Esophagus squamous epithelium (tissue), 5 donors: ENCODE measurements around the gene MAD1L1. TPM values are rescaled to one million over a fixed set of nuclear protein-coding genes. Genes with fewer than 3 reads are reported as not detected.

Source experiments
- DNase-seq: peaks from one replicate; lab custom pipeline; 2025; lab: John Stamatoyannopoulos, UW
- H3K27ac ChIP-seq, 4 donors: fragments of 200-600 bp; sonication (generic); one replicate each; pipeline ENCODE4 v1.5.1; 2016 to 2019; ENCODE audit warnings: mild to moderate bottlenecking in 1 of 4
- H3K27me3 ChIP-seq, 4 donors: fragments of 200-600 bp; sonication (generic); 1 replicate in 3 of 4; 2 replicates in 1 of 4; pipeline versions ENCODE4 v1.5.1 to v1.6.0; 2017 to 2021; ENCODE audit warnings: antibody characterized with exemption in 1 of 4
- H3K36me3 ChIP-seq, 3 donors: fragments of 200-600 bp; sonication (generic); one replicate each; pipeline ENCODE4 v1.5.1; 2016 to 2019
- H3K4me1 ChIP-seq, 3 donors: fragments of 200-600 bp; sonication (generic); one replicate each; pipeline ENCODE4 v1.5.1; 2017 to 2019
- H3K4me3 ChIP-seq, 4 donors: fragments of 200-600 bp; sonication (generic); 1 replicate in 3 of 4; 2 replicates in 1 of 4; pipeline ENCODE4 v1.5.1; 2016 to 2019; ENCODE audit warnings: mild to moderate bottlenecking in 2 of 4, moderate library complexity in 1 of 4
- H3K9me3 ChIP-seq, 3 donors: fragments of 200-600 bp; sonication (generic); one replicate each; pipeline ENCODE4 v1.5.1; 2016 to 2019
- POLR2A ChIP-seq, 4 donors: fragments of 450-650 bp; IDR thresholded peaks; one replicate each; pipeline ENCODE4 v1.6.1; 2017; ENCODE audit warnings: antibody characterized with exemption in 4 of 4, mild to moderate bottlenecking in 4 of 4, moderate library complexity in 3 of 4
- WGBS, 2 donors: methylation state at CpG; one replicate each; pipeline ENCODE4 v1.1.5; 2018; 5-methylcytosine and 5-hydroxymethylcytosine counted together
- intact Hi-C: fragments of 100-400 bp; cut with DNase I; formaldehyde crosslinking; loops from one replicate; pipeline ENCODE4 v1.15.0; 2022
- total RNA-seq, 4 donors: library from RNA; depleted of rRNA; stranded (reverse); fragments of >200 nt; gene quantifications; one replicate each; pipeline ENCODE4 v1.1.0, GENCODE V29; 2016
- TF ChIP-seq, protein P1 (sequence below), 6 experiments: fragments of 450-650 bp in 4 of 6; fragments of 200-600 bp in 2 of 6; sonication (generic) in 2 of 6; IDR thresholded peaks; one replicate each; pipeline ENCODE4 v1.5.1; 2016 to 2019; ENCODE audit warnings: antibody characterized with exemption in 6 of 6, mild to moderate bottlenecking in 4 of 6, moderate library complexity in 4 of 6
- donor health status: DM: yes; HTN: yes; CAD: no.

MAD1L1 gene
- total RNA-seq, 4 donors from 2014 or later, result 16.6 to 40.4 (median 30.2) TPM

DNA sequence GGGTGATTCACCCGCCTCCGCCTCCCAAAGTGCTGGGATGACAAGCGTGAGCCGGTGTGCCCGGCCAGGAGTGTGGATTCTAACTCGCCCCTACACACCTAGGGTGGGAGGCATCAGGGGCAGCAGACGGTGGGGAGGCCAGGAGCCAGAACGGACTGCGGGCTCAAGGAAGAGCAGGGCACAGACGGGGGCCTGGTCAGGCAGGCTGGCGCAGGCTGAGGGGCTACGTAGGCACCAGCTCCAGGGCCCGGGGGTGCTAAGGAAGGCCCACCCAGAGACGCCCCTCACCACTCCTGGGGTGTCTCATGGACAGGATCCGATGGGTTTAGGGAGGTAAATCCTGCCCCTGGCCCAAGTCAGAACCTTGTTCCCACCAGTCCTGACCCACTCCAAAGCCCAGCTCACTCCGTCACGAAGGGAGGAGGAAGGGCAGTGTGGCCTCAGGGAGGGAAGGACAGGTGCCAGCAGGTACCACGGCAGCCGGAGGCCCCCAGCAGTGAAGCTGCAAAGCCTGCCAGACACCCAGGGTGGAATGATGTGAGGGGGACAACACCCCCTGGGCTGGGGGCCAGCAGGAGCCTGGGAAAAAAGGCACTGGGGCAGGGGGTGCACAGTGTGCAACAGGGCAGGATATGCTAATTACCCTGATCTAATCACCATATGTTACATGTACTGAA, 251.4 kb downstream of the MAD1L1 start:
- H3K27ac ChIP-seq, result no peak overlapping the region
- no peak overlapping the region for H3K4me3 ChIP-seq
- no peaks in the 10 kb centered on the region for H3K27me3 ChIP-seq
- H3K9me3 ChIP-seq, result no peaks in the 10 kb centered on the region
- WGBS, 2 donors, result 73 to 84% methylated on average over 2 to 10 of the region's 19 CpGs
- TF ChIP-seq, protein P1, sequence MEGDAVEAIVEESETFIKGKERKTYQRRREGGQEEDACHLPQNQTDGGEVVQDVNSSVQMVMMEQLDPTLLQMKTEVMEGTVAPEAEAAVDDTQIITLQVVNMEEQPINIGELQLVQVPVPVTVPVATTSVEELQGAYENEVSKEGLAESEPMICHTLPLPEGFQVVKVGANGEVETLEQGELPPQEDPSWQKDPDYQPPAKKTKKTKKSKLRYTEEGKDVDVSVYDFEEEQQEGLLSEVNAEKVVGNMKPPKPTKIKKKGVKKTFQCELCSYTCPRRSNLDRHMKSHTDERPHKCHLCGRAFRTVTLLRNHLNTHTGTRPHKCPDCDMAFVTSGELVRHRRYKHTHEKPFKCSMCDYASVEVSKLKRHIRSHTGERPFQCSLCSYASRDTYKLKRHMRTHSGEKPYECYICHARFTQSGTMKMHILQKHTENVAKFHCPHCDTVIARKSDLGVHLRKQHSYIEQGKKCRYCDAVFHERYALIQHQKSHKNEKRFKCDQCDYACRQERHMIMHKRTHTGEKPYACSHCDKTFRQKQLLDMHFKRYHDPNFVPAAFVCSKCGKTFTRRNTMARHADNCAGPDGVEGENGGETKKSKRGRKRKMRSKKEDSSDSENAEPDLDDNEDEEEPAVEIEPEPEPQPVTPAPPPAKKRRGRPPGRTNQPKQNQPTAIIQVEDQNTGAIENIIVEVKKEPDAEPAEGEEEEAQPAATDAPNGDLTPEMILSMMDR (IDR thresholded peaks at IDR 0.05), result no peak
- no peak for TF ChIP-seq POLR2A (IDR thresholded peaks at IDR 0.05)
- H3K4me1 ChIP-seq, result peaks cover 0 to 7% (median 0%) of the 10 kb centered on the region in 3 donors
- intact Hi-C loops, result no loop called here
- peaks cover 0 to 30% (median 0%) of the 10 kb centered on the region in 3 donors for H3K36me3 ChIP-seq
- DNase-seq, result no peak

DNA sequence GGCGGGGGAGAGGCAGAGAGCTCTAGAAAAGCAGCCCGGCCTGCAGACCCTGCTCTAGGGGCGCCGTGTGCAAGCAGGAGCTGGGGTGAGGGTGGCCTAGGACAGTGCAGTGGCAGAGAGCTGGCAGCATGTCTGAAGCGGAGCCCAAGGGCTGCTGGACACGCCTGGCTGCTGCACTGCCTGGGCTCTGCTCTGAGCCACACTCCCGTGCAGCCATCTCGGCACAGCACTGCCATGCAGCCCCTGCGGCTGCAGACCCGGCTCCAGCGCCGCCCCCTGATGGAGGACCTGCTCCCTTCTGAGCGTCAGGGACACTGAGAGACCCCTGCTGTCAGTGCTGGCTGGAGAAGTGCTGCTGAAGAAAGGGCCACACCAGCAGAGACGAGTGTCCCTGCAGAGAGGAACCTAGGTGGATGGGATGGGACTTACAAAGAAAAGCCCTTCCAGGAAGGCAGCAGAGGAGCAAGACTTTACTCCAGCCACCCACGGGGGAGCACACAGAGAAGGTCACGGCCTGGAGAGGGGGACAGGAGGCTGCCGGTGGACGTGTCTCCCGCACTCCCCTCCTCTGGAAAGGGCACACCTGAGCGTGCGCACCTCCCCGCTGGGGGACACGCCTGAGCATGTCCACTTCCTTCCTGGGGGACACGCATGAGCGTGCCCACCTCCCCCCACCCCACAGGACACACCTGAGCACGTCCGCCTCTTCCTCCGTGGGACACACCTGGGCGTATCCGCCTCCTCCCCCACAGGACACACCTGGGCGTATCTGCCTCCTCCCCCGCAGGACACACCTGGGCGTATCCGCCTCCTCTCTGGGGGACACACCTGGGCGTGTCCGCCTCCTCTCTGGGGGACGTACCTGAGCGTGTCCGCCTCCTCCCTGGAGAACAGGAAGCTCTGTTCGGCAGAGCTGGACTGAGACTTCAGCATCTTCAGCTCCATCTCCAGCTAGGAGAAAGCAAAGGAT, 252.9 kb downstream of the MAD1L1 start:
- Histone ChIP-seq H3K4me3 (peak overlapping the region in 1 of 4 donors; percentile 28), H3K9me3 (no peaks in the 10 kb centered on the region), H3K4me1 (peaks cover 0 to 7% (median 0%) of the 10 kb centered on the region in 3 donors), H3K36me3 (peaks cover 0 to 45% (median 0%) of the 10 kb centered on the region in 3 donors), H3K27me3 (no peaks in the 10 kb centered on the region), H3K27ac (no peak overlapping the region)
- DNase-seq, result peak; percentile 27
- TF ChIP-seq, protein P1 (IDR thresholded peaks at IDR 0.05), result no peak
- no peak for TF ChIP-seq POLR2A (IDR thresholded peaks at IDR 0.05)
- 55 to 69% methylated on average over 6 to 14 of the region's 40 CpGs for WGBS, 2 donors
- intact Hi-C loops, result no loop called here

DNA sequence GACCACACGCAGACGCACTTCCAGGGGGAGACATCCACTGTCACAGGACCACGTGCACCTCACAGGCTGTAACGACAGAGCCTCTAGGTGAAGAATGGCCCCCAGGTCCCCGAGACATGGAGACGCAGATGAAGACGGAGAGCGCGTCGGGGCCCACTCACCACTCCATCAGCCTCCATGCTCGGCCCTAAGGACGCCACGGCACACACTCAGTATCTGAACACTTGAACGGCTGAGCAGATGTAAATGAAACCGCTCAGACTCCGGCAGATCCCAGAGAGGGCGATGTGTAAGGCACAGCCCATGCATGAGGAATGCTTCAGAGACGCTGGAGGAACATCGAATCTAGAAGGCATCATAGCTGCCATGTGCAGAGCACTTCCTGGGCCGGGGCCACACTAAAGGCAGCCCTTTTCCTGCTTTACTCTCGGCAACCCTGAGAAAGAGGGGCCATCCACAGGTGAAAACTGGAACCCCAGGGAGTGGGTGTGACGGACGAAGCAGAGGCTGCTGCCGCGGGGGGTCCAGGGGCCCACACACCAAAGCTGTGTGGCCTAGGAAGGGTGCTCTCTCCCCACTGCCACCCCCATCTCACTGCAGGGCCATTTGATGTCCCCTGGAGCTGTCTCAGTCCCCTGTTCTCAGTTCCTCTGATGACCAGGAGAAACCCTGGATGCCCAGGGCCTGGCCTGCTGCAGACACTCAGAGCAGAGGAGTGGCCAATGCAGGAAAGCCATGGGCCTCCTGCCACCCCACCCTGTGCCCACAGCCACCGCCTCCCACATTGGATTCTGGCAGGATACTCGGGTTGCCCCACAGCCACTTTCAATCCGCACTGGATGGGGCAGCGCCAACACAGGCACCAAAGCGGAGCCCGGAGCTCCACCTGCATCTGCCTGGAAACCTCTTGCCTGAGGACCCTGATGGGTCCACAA, 253.8 kb downstream of the MAD1L1 start:
- Histone ChIP-seq H3K9me3 (no peaks in the 10 kb centered on the region), H3K4me1 (peaks cover 0 to 7% (median 0%) of the 10 kb centered on the region in 3 donors), H3K4me3 (no peak overlapping the region), H3K36me3 (peaks cover 0 to 47% (median 0%) of the 10 kb centered on the region in 3 donors), H3K27ac (no peak overlapping the region), H3K27me3 (no peaks in the 10 kb centered on the region)
- 93 to 94% methylated on average over 3 to 20 of the region's 31 CpGs for WGBS, 2 donors
- DNase-seq, result no peak
- TF ChIP-seq POLR2A (IDR thresholded peaks at IDR 0.05), result no peak
- TF ChIP-seq, protein P1 (IDR thresholded peaks at IDR 0.05), result no peak
- intact Hi-C loops, result no loop called here

DNA sequence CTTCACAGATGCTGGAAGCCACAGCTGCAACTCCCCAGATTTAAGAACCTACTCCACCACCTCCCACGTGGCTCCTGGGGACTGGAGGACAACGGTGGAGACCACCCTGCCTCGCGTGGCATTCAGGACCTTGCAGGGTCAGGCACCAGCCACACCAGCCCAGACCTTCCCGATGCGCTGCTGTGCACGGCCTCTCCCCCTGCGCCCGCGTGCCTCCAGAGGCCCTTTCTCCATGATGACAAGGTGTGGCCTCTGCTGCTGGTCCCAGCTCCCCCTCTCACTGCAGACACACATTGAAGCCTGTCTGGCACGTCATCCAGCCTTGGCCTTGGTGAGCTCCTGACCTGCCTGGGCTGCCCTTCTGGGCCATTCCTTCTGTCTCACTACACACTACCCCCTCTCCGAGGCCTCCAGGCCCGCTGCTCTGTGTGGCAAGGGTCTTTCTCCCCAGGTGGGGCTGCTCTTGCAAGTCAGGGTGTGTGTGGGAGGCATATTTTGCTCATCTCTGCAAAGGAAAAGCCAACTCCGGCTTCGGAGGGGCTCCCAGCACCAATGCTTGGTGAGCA, 254.8 kb downstream of the MAD1L1 start:
- peaks cover 0 to 47% (median 0%) of the 10 kb centered on the region in 3 donors for H3K36me3 ChIP-seq
- TF ChIP-seq, protein P1 (IDR thresholded peaks at IDR 0.05), result no peak
- no peak for TF ChIP-seq POLR2A (IDR thresholded peaks at IDR 0.05)
- H3K27me3 ChIP-seq, result no peaks in the 10 kb centered on the region
- H3K27ac ChIP-seq, result no peak overlapping the region
- intact Hi-C loops, result no loop called here
- H3K9me3 ChIP-seq, result no peaks in the 10 kb centered on the region
- H3K4me3 ChIP-seq, result no peak overlapping the region
- 96% methylated on average over 12 of the region's 15 CpGs; no CpG with 5 or more reads in 1 of the 2 donors for WGBS, 2 donors
- DNase-seq, result no peak
- peaks cover 0 to 7% (median 0%) of the 10 kb centered on the region in 3 donors for H3K4me1 ChIP-seq
